GM12878 (cell line): Measurements from ENCODE around the gene C18orf54.

ENCODE experiments used
- CHD1 ChIP-seq: IDR thresholded peaks from 2 replicates; pipeline ENCODE4 v1.6.1; 2012; ENCODE audit warnings: low read depth, low read length, improper control_type of control experiment
- NFYA ChIP-seq: IDR thresholded peaks from 2 replicates; pipeline ENCODE4 v1.6.1; 2011; ENCODE audit warnings: low read depth, mild to moderate bottlenecking, low read length, improper control_type of control experiment, borderline replicate concordance
- RAD21 ChIP-seq: IDR thresholded peaks from 2 replicates; pipeline ENCODE4 v1.6.1; 2011; ENCODE audit warnings: mild to moderate bottlenecking, low read depth, low read length, moderate library complexity; ENCODE audit not compliant: insufficient read depth
- TF ChIP-seq, protein P1 (sequence below): IDR thresholded peaks from 2 replicates; pipeline ENCODE4 v1.6.1; 2011; ENCODE audit warnings: low read depth, mild to moderate bottlenecking, low read length, moderate library complexity, borderline replicate concordance; ENCODE audit errors: extremely low read depth

DNA sequence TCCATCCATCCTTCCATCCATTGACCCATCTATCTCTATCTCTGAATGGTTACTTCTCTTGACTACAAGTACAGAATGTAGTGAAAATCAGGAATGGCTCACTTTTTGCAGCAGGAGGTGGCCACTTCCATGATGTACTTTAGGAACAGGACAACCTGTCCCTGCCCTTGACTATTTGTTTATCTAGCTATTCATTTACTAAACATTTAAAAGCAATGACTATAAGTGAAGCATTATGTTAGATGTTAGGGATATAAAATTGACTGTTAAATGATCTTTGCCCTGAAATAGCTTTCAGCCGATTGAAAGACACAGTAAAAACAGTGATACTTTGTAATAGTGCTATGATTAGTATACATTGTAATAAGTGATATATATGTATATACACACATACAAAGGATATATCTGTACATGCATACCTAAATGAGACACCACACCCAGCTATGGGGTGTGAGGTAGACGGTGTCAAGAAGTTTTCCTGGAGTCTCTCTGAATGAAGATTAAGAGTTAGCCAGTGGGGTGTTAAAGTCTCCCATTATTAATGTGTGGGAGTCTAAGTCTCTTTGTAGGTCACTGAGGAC lies 68.5 kb downstream of the C18orf54 start:
- TF ChIP-seq, protein P1, sequence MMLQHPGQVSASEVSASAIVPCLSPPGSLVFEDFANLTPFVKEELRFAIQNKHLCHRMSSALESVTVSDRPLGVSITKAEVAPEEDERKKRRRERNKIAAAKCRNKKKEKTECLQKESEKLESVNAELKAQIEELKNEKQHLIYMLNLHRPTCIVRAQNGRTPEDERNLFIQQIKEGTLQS: no peak
- TF ChIP-seq RAD21 (no peak), CHD1 (no peak), NFYA (no peak)
